ENCODE data around the gene ADAMTS17.

GRCh38 chr15:100125401-100126191, 216.2 kb downstream of the ADAMTS17 start:
- TF ChIP-seq CTCF (IDR thresholded peaks at IDR 0.05) (no peak), POLR2A (IDR thresholded peaks at IDR 0.05) (no peak)

Measured in heart left ventricle (tissue), 13 donors.